Stimulated activated CD4-positive, alpha-beta T cell treated with anti-CD3 and anti-CD28 coated beads, Interleukin-2, amount 100 ng/mL, for 4 hours (primary cell): ENCODE results near the gene LMX1A.

Experiments used
- DNase-seq: peaks from one replicate; pipeline ENCODE4 v3.0.0-alpha.2; 2020; ENCODE audit warnings: low read depth

LMX1A gene

GRCh38 chr1:165265196-165265838 lies 91.2 kb downstream of the LMX1A start:
- DNase-seq: no peak

DNA sequence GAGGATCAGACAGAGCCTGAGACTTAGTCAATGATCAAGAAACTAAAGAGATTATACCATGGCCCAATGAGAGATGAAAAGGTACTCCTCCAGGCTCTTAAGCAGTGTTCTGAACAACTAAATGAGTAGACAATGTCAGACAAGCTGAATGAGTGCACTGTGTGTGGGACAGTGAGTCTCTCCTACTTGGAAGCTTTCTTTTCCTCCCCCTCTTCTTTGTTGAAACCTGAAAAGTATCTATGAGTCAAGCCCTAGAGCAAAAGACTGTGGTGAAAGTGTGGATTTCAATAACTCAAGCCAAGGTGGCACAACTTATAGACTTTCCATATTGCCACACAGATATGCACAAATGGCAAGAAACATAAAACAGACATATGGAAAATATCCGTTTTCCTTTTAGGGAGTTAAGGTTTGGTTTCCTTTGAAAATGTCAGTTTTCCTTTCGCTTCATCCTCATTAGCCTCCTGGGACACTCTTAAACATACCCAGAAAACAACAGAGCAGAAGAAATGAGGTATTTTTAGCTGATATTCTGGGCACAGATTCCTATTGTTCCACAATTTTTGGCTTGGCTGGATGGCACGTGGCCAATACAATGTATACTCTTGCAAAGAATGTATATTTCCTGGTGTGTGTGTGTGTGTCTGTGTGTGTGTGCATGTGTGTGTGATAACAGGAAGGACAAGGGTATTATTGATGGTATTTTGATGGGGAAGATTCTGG lies 96.6 kb downstream of the LMX1A start:
- no peak for DNase-seq

- no peak for DNase-seq
These were observed 97.3 kb downstream of the LMX1A start for GRCh38 chr1:165259236-165259635.

GRCh38 chr1:165257969-165258459 lies 98.5 kb downstream of the LMX1A start:
- DNase-seq: no peak

DNA sequence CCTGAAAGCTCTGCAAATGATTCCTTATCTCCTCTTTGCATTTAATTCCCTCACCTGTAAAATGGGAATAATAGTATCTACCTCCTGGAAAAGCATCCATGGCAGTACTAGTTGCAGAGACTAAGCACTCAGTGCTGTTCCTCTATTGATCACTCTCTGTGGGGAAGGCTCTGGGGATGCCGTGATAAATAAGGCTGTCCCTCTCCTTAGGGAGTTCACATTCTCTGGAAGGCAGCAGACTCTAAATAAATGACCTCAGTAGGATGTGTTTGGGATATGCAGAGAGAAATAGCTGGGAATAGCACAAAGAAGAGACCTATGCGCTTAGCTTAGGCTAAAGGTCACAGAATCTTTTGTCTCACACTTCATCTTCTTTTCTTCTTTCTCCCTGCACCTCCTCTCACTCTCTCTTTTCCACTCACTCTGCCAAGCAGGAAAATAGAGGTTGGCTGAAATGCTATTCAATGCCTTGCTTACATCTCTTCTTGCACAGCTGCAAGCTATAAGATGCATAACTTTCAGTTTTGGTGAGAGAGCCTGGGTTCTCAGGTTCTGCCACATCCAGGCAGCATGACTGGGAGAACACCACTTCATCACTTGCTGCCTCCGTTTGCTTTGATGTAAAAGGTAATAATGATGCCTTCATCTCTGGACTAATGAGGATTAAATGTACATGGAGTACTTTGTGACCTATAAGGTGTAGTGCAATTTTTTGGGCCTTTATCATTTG lies 101.5 kb downstream of the LMX1A start:
- DNase-seq: no peak

GRCh38 chr1:165254376-165254775 lies 102.1 kb downstream of the LMX1A start:
- no peak for DNase-seq

GRCh38 chr1:165253818-165254254 lies 102.7 kb downstream of the LMX1A start:
- DNase-seq: no peak

DNA sequence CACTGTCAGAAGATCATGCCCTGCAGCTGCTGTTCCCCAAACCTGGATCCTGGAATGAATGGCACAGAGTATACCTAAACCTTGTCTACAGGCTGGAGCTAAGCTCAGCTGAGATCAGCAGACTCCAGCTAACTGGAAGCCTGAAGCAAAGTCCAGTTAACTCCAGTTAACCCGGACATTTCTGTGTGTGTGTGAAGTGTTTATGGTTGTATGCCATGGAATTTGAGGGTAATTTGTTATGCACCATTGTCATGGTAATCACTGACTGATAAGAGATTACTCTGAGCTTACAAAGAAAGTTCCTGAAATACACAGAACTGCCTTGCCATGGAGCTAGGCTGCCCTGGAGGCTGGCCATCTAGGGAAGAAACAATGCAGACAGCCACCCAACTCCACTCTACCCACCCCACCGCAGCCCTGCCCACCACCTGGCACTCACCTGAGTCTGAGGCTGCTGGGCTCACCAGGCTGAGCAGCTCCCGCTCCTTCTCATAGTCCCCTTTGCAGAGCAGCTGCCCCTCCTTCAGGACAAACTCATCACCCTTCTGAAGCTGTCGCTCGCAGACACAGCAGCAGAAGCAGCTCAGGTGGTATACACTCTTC lies 107.4 kb downstream of the LMX1A start:
- no peak for DNase-seq

DNA sequence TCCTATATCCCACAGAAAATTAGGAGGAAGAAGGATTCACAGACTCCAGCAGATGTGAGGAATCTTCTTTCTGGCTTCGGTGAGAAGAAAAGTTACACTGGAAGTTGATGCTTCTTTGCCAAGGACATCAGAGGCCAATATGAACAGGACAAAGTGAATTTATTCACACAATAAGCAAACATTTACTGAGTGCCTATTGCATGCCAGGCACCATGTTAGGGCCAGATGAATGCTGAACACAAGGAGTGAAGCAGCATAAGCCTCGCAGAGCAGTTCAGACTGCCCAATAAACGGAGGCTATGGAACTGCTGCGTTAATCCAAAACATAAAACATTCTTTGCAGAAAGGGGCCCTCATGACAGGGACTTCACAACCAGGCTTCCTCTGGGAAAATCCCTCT lies 114.6 kb downstream of the LMX1A start:
- DNase-seq: no peak

GRCh38 chr1:165241321-165241720 lies 115.2 kb downstream of the LMX1A start:
- DNase-seq: no peak

GRCh38 chr1:165240492-165240891 lies 116.0 kb downstream of the LMX1A start:
- DNase-seq: no peak

GRCh38 chr1:165239873-165240272 lies 116.6 kb downstream of the LMX1A start:
- no peak for DNase-seq

GRCh38 chr1:165235777-165236291 lies 120.7 kb downstream of the LMX1A start:
- no peak for DNase-seq

DNA sequence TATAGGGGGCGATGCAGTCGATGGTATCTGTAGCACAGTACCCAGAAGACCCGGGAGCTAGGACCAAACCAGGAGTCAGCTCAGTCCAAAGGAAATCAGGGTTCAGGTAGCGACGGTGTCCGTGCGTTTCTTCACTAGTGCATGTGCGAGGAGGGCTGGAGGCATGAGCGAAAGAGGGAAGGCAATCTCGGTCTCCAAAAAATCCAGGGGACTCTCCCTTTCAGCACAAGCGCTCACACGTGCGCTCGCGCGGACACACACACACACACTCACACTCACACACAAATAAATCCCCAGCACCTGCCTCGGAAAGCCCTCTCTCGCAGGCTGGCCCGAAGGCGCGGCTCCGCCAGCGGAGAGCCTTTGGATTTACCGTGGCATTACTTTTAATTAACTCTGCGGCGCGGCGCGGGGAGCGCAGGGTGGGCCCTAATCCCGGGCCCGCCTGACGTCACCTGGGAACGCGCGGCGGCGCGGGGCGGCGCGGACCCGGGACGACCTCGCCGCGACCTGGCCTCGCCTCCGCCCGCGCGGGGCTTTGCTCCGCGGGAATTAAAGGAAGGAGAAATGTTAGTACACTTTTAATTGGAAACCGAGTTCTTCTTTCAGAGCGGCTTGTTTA lies 121.2 kb downstream of the LMX1A start:
- no peak for DNase-seq

DNA sequence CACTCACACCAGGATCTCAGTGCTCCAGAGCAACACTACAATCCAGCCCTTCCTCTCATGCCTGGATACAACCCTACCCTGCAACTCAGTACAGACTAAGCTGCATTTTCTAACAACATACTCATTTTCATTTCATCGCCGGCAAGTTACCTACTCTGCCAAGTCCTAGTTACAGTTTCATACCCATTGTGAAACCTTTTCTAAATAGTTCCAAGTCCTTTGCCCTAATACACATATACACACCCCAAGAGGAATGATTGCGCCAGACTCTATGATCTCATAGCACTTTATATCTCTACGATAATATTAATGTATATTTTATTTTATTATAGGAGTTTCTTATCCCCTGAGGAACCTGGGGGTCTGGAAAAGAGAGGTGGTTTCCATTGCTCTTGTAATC lies 122.4 kb downstream of the LMX1A start:
- no peak for DNase-seq

DNA sequence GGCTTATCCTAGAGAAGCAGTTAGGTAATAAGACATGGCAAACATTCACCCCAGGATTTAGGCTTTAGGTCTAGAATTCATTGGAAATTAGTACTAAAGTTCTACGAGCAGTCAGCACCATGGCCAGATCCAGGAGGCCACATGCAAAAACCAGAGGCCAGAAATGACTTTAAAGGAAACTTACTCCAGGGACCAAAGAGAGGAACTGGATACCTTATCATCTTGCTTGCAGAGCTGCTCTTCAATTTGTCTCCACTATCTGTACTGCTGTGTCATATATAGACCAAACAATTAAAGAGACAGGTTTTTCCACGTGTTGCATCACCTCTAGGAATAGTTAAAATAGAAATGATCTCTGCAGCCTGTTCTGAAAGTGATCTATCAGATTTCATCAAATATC lies 127.8 kb downstream of the LMX1A start:
- no peak for DNase-seq

DNA sequence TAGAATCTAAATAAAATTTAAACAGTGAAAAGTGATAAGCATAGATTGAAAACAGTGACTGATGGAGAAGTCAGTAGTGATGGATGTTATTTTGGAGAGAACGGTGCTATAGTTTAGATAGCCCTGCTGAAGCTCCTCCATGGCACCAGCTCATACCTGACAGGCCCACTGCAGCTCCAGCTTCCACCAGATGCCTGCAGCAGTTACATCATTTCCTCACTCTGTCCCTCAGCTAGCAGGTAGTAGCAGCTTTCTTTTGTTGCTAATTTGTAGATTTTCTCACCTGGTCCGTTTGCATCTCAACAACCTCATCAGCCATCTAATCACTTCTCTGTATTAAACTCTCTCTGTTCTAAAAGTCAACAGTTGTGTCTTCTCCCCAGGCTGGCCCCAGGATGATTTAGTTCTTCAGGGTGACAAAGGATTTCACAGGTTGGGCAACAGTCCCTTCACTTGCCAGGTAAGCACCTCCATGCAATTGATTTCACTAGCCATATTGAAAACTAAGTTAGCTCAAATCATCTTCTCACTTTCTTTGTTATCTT lies 128.3 kb downstream of the LMX1A start:
- no peak for DNase-seq

DNA sequence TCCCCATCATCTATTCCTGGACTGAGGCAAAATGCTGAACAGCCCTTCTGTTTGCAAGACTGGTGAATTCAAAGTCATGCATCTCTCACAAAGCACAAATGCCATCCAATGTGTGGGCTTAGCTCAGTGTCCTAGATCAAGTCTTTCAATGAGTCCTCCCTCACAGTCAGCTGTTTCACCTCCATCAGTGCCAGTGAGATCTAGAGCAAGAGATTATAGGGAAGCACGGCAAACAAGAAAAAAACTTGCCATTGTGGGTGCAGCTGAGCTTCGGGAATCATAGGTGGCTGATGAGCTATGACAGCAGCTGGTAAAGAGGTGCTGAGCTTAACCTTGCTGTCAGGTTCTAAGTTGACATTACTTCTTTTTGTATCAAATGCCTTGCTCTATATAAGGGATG lies 130.2 kb downstream of the LMX1A start:
- DNase-seq: no peak

GRCh38 chr1:165225650-165226049 lies 130.9 kb downstream of the LMX1A start:
- no peak for DNase-seq

DNA sequence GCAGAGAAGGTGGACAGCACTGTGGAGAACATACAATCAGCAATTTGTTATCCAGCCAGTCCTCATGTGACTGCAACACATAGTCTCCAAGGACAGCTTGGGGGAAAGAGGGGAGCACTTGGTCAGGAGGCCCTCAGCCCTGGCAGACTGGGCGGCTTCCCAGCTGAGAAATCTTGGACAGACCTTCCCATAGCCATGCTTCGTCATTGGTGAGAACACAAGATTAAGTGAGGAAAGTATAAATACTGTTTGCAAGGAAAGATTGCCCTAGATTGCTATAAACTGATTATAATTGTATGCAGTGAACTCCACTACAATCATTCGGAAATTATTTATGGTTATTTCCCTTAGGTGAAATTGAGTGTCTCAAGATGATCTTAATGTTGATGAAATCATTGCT lies 131.5 kb downstream of the LMX1A start:
- DNase-seq: no peak

GRCh38 chr1:165224504-165224903 lies 132.0 kb downstream of the LMX1A start:
- DNase-seq: no peak

DNA sequence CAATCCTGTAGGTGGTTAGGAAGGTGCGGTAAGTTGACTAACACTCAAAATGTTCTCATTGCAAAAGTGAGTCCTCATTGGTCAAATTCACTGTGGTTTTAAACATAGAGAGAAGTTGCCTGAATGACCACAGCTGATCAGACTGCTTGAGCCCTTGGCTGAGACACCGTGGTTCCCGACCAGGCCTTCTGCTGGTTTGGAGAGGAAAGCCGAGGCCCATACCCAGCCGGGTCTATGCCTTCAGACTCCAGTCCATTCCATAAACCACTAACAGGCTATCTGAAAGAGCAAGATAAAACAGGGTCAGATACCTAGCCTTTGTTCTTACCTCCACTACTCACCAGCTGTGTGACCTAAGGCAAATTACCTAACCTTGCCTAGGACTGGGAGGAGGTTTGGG lies 133.9 kb downstream of the LMX1A start:
- DNase-seq: no peak
